Astrocyte (in vitro differentiated cells and primary cell): Measurements from ENCODE around the gene SLC4A9. TPM values are rescaled to one million over a fixed set of nuclear protein-coding genes. Genes with fewer than 3 reads are reported as not detected.

ENCODE experiments used
- DNase-seq: peaks from one replicate; pipeline ENCODE4 v3.0.0-alpha.2; 2010; ENCODE audit warnings: low read depth
- FAIRE-seq: peaks from 2 replicates; lab custom pipeline; 2011; peaks lifted over from hg19 to GRCh38; lab: Jason Lieb, UNC
- H2AFZ ChIP-seq: 2 replicates; pipeline ENCODE4 v1.6.0; 2012; ENCODE audit warnings: low read depth, low read length, inconsistent platforms
- H3K27ac ChIP-seq: 2 replicates; pipeline ENCODE4 v1.5.1; 2011; ENCODE audit warnings: low read depth, low read length, inconsistent platforms
- H3K27me3 ChIP-seq: 2 replicates; pipeline ENCODE4 v1.6.0; 2011; ENCODE audit warnings: low read length, inconsistent platforms; ENCODE audit not compliant: insufficient read depth
- H3K36me3 ChIP-seq: 2 replicates; pipeline ENCODE4 v1.5.1; 2011; ENCODE audit warnings: low read length, inconsistent platforms; ENCODE audit not compliant: insufficient read depth
- H3K4me1 ChIP-seq: 2 replicates; pipeline ENCODE4 v1.5.1; 2011; ENCODE audit warnings: low read length, inconsistent platforms; ENCODE audit not compliant: insufficient read depth
- H3K4me2 ChIP-seq: 2 replicates; pipeline ENCODE4 v1.6.0; 2012; ENCODE audit warnings: low read length, inconsistent platforms
- H3K4me3 ChIP-seq: 2 replicates; pipeline ENCODE4 v1.5.1; 2011; ENCODE audit warnings: low read depth, mild to moderate bottlenecking, low read length, inconsistent platforms; ENCODE audit not compliant: insufficient read depth
- H3K79me2 ChIP-seq: 2 replicates; pipeline ENCODE4 v1.6.0; 2012; ENCODE audit warnings: mild to moderate bottlenecking, low read length, inconsistent platforms; ENCODE audit not compliant: insufficient read depth
- H3K9ac ChIP-seq: 2 replicates; pipeline ENCODE4 v1.6.0; 2012; ENCODE audit warnings: mild to moderate bottlenecking, low read length, inconsistent platforms
- H3K9me3 ChIP-seq: 2 replicates; pipeline ENCODE4 v1.5.1; 2012; ENCODE audit warnings: low read depth, mild to moderate bottlenecking, low read length, inconsistent platforms; ENCODE audit not compliant: insufficient read depth
- H4K20me1 ChIP-seq: 2 replicates; pipeline ENCODE4 v1.6.0; 2012; ENCODE audit warnings: low read length, inconsistent platforms; ENCODE audit not compliant: insufficient read depth
- H3K27ac Mint-ChIP-seq: one replicate; pipeline ENCODE4 v1.8.0; 2021; ENCODE audit warnings: mild to moderate bottlenecking, mixed read lengths; ENCODE audit not compliant: unreplicated experiment
- H3K27me3 Mint-ChIP-seq: one replicate; pipeline ENCODE4 v1.8.0; 2021; ENCODE audit warnings: low read depth, mixed read lengths; ENCODE audit not compliant: unreplicated experiment
- H3K36me3 Mint-ChIP-seq: one replicate; pipeline ENCODE4 v1.8.0; 2021; ENCODE audit warnings: low read depth, mixed read lengths; ENCODE audit not compliant: unreplicated experiment
- H3K4me1 Mint-ChIP-seq: one replicate; pipeline ENCODE4 v1.8.0; 2021; ENCODE audit warnings: low read depth, mixed read lengths; ENCODE audit not compliant: unreplicated experiment
- H3K4me3 Mint-ChIP-seq: one replicate; pipeline ENCODE4 v1.8.0; 2021; ENCODE audit warnings: mild to moderate bottlenecking, moderate library complexity, mixed read lengths; ENCODE audit not compliant: unreplicated experiment
- H3K9me3 Mint-ChIP-seq: one replicate; pipeline ENCODE4 v1.8.0; 2021; ENCODE audit warnings: mild to moderate bottlenecking, mixed read lengths; ENCODE audit not compliant: unreplicated experiment
- CTCF ChIP-seq: IDR thresholded peaks from 2 replicates; pipeline ENCODE4 v1.5.1; 2011; ENCODE audit warnings: low read depth, mild to moderate bottlenecking, inconsistent platforms, low read length, moderate library complexity; ENCODE audit not compliant: insufficient read depth
- EZH2 ChIP-seq: IDR thresholded peaks from 2 replicates; pipeline ENCODE4 v1.6.1; 2012; ENCODE audit warnings: mild to moderate bottlenecking, low read length, inconsistent platforms; ENCODE audit not compliant: insufficient read depth
- total RNA-seq: library from RNA; stranded (reverse); gene quantifications from 2 replicates; pipeline ENCODE4 v1.2.1, GENCODE V29; 2021

SLC4A9 gene
- total RNA-seq, 1 donor from 2014 or later = 0.25 TPM

- FAIRE-seq = no peak
- no peaks in the 10 kb centered on the region for H3K9me3 ChIP-seq
- H3K4me2 ChIP-seq = peak overlapping the region; percentile 44
- Mint-ChIP-seq H3K4me3 (no peak overlapping the region), H3K4me1 (peaks cover 72% of the 10 kb centered on the region), H3K27ac (peak overlapping the region; percentile 41), H3K36me3 (peaks cover 13% of the 10 kb centered on the region), H3K9me3 (no peaks in the 10 kb centered on the region), H3K27me3 (no peaks in the 10 kb centered on the region)
- H3K4me3 ChIP-seq = no peak overlapping the region
- peaks cover 7% of the 10 kb centered on the region for H3K36me3 ChIP-seq
- H2AFZ ChIP-seq = peak overlapping the region; percentile 19
- H3K9ac ChIP-seq = peak overlapping the region; percentile 41
- no peak for DNase-seq
- H3K27ac ChIP-seq = no peak overlapping the region
- H3K79me2 ChIP-seq = no peaks in the 10 kb centered on the region
- H3K27me3 ChIP-seq = no peaks in the 10 kb centered on the region
- H4K20me1 ChIP-seq = no peaks in the 10 kb centered on the region
- H3K4me1 ChIP-seq = peaks cover 33% of the 10 kb centered on the region
- TF ChIP-seq EZH2 = no peak
- TF ChIP-seq CTCF = no peak
Measured at GRCh38 chr5:140328036-140328764, 31.8 kb upstream of the SLC4A9 start.

- Histone ChIP-seq H3K4me1 (peaks cover 16% of the 10 kb centered on the region), H3K27ac (no peak overlapping the region), H3K9ac (no peak overlapping the region), H3K9me3 (no peaks in the 10 kb centered on the region), H3K4me2 (no peak overlapping the region), H2AFZ (no peak overlapping the region), H3K27me3 (no peaks in the 10 kb centered on the region), H3K79me2 (no peaks in the 10 kb centered on the region), H3K4me3 (no peak overlapping the region), H3K36me3 (peaks cover 23% of the 10 kb centered on the region), H4K20me1 (peaks cover 9% of the 10 kb centered on the region)
- H3K4me3 Mint-ChIP-seq = no peak overlapping the region
- peaks cover 65% of the 10 kb centered on the region for H3K4me1 Mint-ChIP-seq
- H3K27me3 Mint-ChIP-seq = no peaks in the 10 kb centered on the region
- H3K9me3 Mint-ChIP-seq = no peaks in the 10 kb centered on the region
- H3K36me3 Mint-ChIP-seq = peaks cover 18% of the 10 kb centered on the region
- H3K27ac Mint-ChIP-seq = peak overlapping the region; percentile 73
- no peak for DNase-seq
- no peak for FAIRE-seq
- TF ChIP-seq CTCF = no peak
- no peak for TF ChIP-seq EZH2
Measured at GRCh38 chr5:140329739-140330481, 30.1 kb upstream of the SLC4A9 start.
